Stimulated activated CD8-positive, alpha-beta memory T cell treated with anti-CD3 and anti-CD28 coated beads, Interleukin-7, amount 100 ng/mL, for 4 hours (primary cell): ENCODE results near the gene CARD11.

Experiments used
- DNase-seq, 2 donors: peaks; one replicate each; pipeline ENCODE4 v3.0.0-alpha.2; 2020; ENCODE audit warnings: low read depth in 2 of 2

The CARD11 gene

DNA sequence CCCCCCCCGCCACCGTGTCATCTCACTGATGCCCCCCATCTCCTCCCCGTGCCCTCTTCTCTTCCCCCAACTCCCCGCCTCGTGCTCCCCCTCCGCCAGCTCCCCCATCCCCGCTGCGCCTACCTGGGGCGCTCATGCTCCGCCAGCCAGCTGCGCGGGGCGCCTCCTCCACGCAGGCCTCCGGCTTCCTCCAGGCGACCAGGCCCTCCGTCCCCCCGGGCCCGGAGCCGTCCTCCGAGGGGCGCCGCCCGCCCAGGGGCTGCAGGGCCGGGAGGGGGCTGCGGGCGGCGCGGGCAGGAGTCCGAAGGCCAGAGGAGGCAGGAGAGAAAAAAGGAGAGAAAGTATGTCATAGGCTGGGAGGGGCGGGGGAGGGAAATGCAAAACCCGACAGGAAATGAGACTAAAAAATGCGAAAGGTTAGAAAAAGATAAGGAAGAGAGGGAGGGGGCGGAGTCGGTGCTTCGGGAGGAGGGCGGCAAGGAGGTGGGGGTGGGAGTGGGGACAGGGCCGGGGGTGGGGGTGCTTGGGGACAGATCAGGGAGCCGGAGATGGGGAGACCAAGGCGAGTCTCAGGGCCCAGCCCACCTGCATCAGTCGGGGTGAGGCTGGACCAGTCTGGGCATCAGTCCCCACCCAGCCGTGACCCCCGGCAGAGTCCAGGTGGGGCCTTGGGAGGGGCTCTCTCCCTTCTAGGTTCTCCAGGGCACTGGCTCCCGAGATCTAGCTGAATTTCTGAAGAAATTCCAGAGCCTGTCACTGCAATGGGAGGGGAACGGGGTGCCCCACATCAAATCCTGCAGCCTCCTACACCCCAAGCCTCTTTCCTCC lies at the start of gene CARD11:
CARD11 (minus strand) TSS at position 324 of the 828 bp plus-strand sequence. CDS start 85,361 bp downstream, outside the sequence.
- peak; percentile 42 to 43 for DNase-seq

DNA sequence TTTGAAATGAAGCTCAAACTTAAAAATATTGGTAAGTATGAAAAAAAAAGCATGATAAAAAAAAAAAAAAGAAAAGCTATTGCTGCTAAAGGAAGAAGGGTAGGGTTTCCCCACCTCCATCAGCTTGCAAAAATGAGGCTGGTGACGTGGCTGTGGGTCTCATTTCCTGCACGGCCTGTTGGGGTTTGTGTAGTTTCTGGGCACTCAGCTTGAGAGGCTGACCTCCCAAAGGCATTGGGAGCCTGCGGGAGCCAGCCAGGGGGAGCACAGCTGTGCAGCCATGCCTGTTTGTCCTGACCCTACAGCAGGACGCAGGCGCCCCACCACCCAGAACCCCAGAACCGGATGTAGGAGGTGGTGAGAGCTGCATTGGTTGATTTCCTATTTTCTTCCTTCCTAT lies 48.8 kb upstream of the CARD11 start:
- peak; percentile 61 to 69 for DNase-seq

DNA sequence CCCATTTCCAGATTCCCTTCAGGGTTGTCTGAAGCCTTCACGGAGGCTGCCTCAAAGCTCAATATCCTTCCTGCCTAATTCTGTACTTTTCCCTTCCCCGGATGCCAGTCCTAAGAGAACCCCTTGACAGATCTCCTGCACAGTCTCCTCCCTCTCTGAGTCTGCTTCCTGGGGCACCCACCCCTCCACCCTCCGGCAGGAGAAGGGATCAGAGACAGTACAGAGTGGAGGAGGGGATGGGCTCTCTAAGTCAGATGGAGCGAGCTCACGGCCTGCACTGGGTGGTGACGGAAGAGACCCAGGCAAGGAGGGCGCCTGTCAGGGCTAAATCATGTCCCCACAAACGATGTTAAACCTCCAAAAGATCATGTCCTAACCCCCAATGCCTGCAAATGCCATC lies 48.0 kb upstream of the CARD11 start:
- no peak for DNase-seq

DNA sequence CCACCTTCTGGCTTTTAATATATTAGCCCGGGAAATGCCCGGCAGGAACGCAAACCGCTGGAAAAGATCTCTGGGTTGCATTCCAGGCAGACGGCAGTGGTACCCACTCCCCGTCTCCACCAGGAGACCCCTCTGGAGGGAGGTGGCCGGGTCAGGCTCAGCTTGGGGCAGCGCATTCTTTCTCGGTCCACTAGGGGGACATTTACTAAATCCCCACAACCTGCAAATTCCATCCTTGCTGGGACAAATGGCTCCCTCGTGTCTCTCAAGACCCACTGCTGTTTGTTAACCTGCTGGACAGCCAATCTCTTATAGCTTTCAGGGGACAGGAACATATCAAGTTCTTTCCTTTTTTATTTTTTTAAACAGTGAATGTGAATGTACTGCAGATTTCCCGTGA lies 45.8 kb upstream of the CARD11 start:
- no peak for DNase-seq

DNA sequence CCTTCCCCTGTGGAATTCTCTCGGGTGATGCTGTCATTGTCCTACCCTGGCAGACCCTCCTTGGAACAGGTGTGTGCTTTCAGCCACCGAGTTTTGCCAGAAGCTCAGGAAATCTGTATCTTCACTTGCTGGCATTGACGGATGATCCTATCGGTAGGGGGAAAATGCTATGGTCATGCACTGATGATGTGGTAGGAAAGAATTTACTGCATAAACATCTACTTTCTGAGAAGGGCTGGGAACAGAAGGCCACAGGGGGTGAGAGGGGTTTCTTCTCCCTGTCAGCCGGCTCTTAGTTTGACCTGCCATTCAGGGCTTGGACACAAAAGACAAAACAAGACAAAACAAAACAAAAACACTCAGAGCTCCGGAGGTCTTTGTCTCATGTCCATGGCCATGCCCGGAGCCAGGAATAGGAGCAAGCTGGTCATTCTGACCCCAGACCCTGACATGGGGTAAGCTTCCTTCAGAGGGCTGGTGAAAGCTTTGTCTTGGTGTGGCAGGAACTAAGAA lies 43.6 kb upstream of the CARD11 start:
- DNase-seq: no peak

DNA sequence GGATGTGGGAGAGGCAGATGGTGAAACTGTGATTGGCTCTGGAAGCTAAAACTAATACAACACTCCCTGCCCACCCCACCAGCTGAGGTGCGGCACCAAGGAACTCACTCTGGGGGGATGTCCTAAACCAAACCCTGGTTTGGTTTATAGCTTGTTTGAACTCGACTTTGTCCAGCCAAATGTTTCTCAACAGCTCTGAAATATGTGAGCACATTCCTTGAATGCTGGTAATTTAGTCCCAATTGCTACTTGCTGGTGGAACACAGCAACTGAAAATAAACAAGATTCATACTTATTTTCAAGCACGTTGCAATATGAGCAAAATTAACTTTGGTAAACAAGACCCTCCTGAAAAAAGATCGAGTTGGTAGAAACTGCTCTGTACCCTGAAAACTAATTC lies 39.7 kb upstream of the CARD11 start:
- DNase-seq: no peak

DNA sequence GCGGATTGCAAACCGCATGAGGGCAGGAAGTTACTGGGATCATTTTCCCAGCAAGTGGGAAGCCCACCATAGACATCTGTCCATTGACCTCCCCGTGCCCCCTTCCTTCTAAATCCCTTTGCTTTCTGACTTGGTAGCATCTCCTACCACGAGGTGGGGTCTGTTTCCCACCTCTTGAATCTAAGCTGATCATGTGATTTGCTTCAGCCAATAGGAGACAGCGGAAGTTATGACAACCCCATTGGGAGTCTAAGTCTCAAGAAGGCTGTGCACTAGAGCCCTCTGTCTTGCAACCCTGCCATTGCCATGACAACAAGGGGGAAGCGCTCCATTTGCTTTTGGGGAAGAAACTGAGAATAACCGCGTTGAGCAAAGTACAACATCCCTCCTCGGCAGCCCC lies 39.2 kb upstream of the CARD11 start:
- no peak for DNase-seq

DNA sequence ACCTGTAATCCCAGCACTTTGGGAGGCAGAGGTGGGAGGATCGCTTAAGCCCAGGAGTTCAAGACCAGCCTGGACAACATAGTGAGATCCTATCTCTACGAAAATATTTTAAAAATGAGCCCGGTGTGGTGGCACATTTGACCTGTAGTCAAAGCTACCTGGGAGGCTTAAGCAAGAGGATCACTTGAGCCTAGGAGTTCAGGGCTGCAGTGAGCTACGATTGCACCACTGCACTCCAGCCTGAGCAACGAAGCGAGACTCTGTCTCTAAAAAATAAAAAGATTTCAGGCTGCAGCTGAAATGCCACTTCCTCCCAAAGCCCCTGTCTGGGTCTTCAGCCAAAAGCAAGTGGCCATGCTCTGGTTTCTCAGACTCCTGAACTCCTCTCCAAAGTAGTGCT lies 38.7 kb upstream of the CARD11 start:
- no peak for DNase-seq

DNA sequence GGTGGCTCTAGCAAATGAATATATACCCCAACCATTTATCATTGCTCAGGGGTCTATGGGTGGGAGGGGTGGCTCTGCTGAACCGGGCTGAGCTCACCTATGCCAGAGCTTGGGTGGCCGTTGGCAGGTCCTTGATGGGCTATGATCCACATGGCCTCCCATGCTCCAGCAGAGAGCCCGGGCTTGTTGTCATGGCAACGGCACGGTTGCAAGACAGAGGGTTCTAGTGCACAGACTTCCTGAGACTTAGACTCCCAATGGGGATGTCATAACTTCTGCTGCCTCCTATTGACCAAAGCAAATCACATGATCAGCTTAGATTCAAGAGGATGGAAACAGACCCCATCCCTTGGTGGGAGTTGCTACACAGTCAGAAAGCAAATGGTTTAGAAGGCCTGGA lies 36.4 kb upstream of the CARD11 start:
- no peak for DNase-seq

DNA sequence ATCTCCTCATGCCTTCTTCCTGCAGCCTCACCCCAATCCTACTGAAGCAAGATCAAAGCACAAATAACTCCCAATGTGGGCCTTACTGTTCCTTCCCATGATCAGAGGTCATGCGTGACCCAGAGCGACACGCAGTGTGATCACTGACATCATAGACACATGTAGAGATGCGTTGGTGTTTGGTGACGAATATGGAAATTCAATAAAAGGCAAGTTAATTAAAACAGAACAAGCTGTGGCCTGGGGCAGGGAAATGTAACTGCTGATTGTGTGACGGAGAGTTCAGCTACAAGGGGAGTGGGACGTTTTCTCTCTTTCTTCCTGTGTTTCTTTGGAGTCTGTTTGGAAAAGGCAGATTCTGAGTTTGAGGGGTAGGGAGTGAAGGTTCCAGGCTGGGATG lies 34.8 kb upstream of the CARD11 start:
- no peak for DNase-seq

DNA sequence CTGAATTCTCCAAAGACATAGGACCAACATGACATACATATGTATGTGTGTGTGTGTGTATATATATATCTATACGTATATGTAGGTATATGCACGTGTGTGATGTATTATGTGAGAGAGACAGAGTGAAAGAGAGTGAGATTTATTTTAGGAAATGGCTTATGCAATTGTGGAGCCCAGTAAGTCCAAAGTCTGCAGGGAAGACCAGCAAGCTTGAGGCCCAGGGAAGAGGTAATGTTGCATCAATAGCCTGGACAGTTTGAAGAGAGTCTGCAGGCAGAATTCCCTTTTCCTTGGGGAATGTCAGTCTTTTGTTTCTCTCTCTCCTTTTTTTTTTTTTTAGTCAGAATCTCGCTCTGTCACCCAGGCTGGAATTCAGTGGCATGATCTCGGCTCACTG lies 33.0 kb upstream of the CARD11 start:
- no peak for DNase-seq

DNA sequence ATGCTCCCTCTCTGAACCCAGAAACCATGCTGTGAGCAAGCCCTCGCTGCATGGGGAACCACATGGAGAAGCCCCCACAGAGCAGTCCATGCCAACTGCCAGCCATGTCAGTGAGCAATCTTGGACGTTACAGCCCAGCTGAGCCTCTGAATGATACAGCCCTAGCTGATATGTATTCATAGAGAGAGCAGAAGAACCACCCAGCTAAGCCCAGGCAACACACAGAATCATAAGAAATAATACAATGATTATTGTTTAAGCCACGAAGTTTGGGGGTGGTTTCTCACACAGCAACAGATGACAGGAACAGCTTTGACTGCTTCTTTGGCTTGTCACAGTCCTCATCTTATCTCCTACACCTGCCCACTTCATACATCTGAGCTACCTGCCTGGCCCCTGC lies 32.5 kb upstream of the CARD11 start:
- no peak for DNase-seq

DNA sequence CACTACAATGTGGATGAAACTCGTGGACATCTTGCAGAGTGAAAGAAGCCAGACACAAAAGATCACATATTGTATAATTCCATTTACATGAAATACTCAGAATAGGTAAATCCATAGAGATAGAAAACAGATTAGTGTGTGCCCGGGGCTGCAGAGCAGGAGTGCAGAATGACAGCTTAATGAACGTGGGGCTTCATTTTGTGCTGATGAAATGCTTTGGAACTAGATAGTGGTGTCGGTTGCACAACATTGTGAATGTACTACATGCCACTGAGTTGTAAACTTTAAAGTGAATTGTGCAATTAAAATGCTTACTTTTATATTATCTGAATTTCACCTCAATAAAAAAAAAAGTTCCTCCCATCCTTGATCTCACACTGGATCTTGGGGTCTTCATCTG lies 31.8 kb upstream of the CARD11 start:
- DNase-seq: no peak

DNA sequence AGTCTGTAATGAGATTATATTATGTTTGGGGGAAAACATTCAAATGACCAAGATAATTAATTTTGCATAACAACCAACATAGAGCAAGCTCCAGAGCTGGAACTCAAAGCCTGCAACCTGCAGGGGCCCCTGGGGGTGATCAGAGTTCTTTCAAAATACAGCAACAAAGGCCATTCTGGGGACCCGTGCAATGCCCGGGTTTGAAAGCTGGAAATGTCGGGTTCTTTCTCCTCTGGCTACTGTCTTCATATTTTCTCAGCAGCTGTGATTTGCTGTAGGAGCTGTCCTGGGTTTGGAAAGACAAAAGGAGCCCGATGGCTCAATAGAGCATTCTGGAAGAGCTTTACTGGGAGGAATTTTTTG lies 30.8 kb upstream of the CARD11 start:
- no peak for DNase-seq

DNA sequence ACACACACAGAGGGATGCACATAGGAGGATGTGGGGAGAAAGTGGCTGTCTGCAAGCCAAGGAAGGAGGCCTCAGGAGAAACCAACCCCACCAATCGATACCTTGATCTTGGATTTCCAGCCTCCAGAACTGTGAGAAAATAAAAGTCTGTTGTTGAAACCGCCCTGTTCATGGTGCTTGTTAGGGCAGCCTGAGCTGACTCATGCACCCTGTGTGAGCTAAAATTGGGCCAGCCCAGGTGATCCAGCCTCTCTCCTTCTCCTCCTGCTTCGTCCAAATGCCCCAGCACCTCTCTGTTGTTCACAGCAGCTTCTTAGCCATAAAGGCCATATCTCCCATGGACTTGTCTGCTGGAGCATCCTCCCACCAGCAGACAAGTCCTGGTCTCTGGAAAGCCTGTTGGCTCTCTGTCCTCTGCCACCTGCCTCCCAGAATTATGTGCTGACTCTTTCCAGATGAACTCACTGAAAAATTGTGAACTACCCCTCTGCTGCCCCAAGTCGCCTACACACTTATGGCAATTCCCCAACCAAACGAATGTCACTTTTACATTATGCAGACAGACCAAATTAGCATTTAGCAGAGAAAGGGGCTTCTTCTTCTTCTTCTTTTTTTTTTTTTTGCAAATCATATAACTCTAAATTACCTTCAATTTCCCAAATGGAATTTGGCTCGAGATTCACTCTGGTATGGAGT lies 30.2 kb upstream of the CARD11 start:
- no peak for DNase-seq

DNA sequence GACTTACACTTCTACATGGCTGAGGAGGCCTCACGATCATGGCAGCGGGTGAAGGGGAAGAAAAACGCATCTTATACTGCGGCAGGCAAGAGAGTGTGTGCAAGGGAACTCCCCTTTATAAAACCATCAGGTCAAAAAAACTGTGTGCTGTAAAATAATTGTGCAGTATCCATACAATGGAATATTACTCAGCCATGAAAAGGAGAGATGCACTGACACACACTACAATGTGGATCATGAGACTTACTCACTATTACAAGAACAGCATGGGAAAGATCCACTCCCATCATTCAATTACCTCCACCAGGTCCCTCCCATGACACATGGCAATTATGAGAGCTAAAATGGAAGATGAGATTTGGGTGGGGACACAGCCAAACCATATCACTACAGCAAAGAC lies 27.2 kb upstream of the CARD11 start:
- DNase-seq: no peak

DNA sequence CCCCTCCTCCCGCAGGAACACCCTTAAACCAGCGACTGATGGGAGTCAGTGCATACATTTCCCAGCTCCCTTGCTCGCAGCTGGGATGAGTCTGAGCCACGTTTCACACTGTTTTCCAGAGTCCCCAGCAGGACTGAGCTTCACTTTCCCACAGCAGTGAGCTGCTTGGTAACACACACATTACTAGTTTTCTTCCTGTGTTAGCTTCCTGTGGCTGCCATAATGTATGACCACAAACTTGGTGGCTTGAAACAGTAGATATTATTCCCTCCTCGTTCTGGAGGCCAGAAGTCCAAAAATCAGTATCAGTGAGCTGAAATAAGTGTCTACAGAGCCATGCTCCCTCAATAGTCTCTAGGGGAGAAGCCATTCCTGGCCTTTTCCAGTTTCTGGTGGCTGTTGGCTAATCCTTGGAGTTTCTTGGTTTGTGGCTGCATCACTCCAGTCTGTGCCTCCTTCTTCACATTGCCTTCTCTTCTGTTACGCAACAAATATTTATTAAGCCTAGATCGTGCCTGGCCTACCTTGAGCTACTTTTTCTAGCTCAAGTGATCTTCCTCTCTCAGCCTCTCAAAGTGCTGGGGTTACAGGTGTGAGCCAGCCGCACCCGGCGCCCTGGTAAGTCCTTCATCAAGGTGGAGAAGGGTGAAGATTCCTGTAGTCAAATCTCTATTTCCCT lies 26.2 kb upstream of the CARD11 start:
- no peak for DNase-seq

DNA sequence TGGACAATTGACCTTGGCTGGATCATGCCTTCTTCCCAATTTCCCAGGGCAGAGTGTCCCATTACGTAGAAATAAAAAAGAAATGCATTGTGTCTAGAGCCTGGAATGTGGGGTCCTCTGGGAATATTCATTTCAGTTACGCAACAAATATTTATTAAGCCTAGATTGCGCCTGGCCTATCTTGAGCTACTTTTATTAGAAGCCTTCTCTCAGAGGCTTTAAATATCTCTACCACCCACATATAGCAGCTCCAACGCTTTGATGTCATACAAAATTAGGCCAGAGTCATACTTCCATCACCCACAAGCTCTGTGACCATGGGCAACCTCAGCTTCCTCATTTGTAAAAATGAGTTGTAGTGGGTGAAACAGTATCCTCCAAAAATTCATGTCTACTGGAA lies 24.9 kb upstream of the CARD11 start:
- DNase-seq: no peak

DNA sequence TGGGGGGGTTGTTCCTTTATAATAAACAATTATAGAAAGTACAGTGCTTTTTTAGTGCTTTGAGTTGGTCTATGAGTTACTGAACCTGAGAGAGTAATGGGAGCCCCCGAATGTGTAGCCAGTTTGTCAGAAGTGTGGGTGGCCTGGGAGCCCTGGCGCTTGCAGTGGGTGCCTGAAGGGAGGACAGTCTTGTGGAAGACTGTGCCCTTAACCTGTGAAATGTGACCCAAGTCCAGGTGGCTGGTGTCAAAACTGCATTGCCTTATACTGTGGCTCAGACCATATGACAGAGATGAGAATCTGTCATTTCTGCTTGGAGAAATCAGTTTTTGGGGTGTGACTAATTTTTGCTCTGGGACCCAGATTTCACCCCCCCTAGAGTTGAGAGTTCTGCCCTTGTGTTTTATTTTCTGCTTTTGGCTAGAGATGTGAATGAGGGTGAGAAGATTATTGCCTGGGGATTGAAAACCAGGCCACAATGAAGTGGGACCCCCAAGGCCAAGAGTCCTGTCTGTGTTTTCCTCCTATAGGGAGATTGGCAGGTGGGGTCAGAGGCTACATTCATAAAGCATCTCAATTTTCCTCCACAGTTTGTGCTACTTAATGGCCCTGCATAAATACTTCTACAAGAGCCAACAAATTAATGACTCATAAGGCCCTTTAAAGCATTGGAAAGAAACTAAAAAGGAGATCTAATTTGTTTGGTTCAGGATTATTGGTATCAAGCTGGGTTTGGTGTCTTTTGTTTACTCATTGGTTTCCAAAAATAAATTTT lies 24.1 kb upstream of the CARD11 start:
- no peak for DNase-seq

DNA sequence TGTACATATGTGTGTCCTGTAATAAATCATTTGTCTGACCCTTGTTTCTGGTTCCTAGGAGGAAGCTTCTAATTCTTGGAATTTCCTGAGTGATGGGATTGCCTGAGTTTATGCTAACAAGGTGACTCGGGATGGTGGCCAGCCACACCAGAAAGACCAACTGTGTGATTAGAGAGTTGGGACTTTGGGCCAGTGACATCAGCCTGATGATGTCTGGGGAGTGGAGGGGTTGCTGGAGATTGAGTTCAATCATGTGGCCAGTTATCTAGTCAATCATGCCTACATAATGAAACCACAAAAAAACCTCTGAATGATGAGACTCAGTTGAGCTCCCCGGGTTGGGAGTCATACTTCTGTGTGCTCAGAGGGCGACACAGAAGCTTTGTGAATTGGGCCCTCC lies 23.5 kb upstream of the CARD11 start:
- DNase-seq: peak in 1 of 2 donors; percentile 19

DNA sequence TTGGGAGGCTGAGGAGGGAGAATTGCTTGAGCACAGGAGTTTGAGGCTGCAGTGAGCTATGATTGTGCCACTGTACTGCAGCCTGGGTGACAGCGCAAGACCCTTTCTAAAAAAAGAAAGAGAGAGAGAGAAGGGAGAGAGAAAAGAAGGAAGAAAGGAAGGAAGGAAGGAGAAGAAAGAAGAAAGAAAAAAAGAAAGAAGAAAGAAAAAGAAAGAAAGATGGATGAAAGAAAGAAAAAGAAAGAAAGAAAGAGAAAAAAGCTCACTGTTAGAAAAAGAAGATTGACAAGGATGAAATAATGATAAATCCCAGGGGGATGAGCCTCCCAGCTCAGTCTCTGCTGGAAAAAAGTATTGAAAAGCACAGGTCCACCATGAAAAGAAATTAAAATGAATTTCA lies 22.8 kb upstream of the CARD11 start:
- no peak for DNase-seq

DNA sequence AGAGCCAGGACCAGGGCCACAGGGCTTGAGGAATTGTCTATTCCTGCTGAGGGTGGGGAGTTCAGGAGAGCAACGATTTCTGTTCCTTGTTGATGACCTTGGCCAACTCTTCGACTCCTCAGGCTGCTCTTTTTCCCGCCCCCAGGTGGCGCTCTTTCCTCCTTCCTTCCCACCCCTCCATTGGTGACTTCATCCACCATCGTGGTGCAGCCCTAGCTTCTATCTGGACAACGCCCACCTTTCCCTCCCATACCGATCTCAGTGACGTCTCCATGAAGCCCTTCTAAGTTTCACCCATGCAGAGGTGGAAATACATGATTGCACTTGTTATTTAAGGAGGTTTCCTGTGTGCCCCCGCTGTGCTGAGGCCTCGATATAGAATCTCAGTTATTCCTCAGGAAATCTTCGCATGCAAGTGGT lies 22.1 kb upstream of the CARD11 start:
- DNase-seq: peak in 1 of 2 donors; percentile 21
